BE2C (cell line): Measurements from ENCODE around the gene CCNY.

Source experiments
- DNase-seq: peaks from one replicate; pipeline ENCODE4 v3.0.0-alpha.2; 2020
- H3K27me3 ChIP-seq: fragments of 250-450 bp; sonication (Bioruptor Pico); 2 replicates; pipeline ENCODE4 v1.5.1; 2020; ENCODE audit warnings: mild to moderate bottlenecking
- H3K36me3 ChIP-seq: fragments of 250-450 bp; sonication (Bioruptor Pico); 2 replicates; pipeline ENCODE4 v1.5.1; 2020; ENCODE audit warnings: mild to moderate bottlenecking
- H3K4me1 ChIP-seq: fragments of 250-450 bp; sonication (Bioruptor Pico); 2 replicates; pipeline ENCODE4 v1.5.1; 2020
- H3K4me3 ChIP-seq: 2 replicates; pipeline ENCODE4 v1.5.1; 2011; ENCODE audit warnings: low read depth, low read length
- H3K9me3 ChIP-seq: fragments of 250-450 bp; sonication (Bioruptor Pico); 2 replicates; pipeline ENCODE4 v1.5.1; 2020
- CTCF ChIP-seq: IDR thresholded peaks from 2 replicates; pipeline ENCODE4 v1.5.1; 2012; ENCODE audit warnings: mild to moderate bottlenecking, low read depth, low read length

Gene CCNY

GRCh38 chr10:35390161-35390840 is 54.0 kb downstream of the CCNY start:
- no peak overlapping the region for H3K4me3 ChIP-seq
- no peak for DNase-seq
- peaks cover 2% of the 10 kb centered on the region for H3K9me3 ChIP-seq
- no peaks in the 10 kb centered on the region for H3K36me3 ChIP-seq
- peaks cover 5% of the 10 kb centered on the region for H3K4me1 ChIP-seq
- no peak for TF ChIP-seq CTCF
- H3K27me3 ChIP-seq = no peaks in the 10 kb centered on the region

GRCh38 chr10:35390843-35391152 is 54.5 kb downstream of the CCNY start:
- DNase-seq = no peak
- H3K9me3 ChIP-seq = peaks cover 2% of the 10 kb centered on the region
- no peak overlapping the region for H3K4me3 ChIP-seq
- no peaks in the 10 kb centered on the region for H3K36me3 ChIP-seq
- H3K27me3 ChIP-seq = no peaks in the 10 kb centered on the region
- TF ChIP-seq CTCF = no peak
- H3K4me1 ChIP-seq = peaks cover 5% of the 10 kb centered on the region

GRCh38 chr10:35391153-35391953 is 55.0 kb downstream of the CCNY start:
- peaks cover 2% of the 10 kb centered on the region for H3K9me3 ChIP-seq
- no peak overlapping the region for H3K4me3 ChIP-seq
- H3K4me1 ChIP-seq = peaks cover 5% of the 10 kb centered on the region
- no peaks in the 10 kb centered on the region for H3K36me3 ChIP-seq
- H3K27me3 ChIP-seq = no peaks in the 10 kb centered on the region
- no peak for TF ChIP-seq CTCF
- DNase-seq = no peak

DNA sequence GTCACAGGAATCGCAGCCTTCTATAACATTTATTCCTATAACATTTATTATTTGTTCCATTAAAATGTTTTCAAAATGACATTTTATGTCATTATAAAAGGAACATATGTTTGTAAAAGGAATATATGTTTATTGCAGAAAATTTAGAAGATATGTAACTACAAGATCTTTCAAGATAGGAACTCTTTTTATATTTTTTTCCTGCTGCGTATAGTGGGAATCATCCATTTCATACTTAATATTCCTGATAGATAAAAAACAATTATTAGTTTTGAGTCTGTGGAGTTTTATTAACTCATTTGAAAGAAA is 55.6 kb downstream of the CCNY start:
- H3K4me1 ChIP-seq = peaks cover 3% of the 10 kb centered on the region

GRCh38 chr10:35392482-35393228 is 56.3 kb downstream of the CCNY start:
- no peak for DNase-seq
- TF ChIP-seq CTCF = no peak
- Histone ChIP-seq H3K4me1 (no peaks in the 10 kb centered on the region), H3K36me3 (no peaks in the 10 kb centered on the region), H3K4me3 (no peak overlapping the region), H3K9me3 (peaks cover 2% of the 10 kb centered on the region), H3K27me3 (no peaks in the 10 kb centered on the region)

More for the DNA sequence above, 55.6 kb downstream of the CCNY start:
- no peak for DNase-seq
- H3K27me3 ChIP-seq = no peaks in the 10 kb centered on the region
- H3K4me3 ChIP-seq = no peak overlapping the region
- no peaks in the 10 kb centered on the region for H3K36me3 ChIP-seq
- TF ChIP-seq CTCF = no peak
- H3K9me3 ChIP-seq = peaks cover 2% of the 10 kb centered on the region

DNA sequence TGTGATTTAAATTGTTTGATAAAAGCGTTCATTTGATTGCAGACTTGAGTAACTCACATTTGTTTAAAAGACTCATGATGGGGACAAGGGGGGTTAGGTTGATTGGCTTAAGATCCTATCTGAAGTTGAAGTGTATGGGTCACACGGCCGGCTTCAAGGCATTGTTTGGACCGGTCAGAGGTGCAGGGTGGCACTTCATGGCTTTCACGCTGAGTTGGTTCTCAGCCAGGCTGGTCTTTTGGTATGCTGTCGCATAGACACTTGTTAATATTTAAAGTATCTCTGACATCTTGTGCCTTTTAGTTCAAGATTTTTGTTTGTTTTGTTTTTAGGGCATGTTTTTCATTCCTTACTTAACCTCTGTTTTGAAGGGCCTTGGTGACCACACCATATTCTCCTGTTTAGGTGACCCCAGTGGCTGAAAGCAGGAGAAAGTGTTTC is 58.1 kb downstream of the CCNY start:
- no peak for DNase-seq
- TF ChIP-seq CTCF = no peak

More for the DNA sequence above, 58.1 kb downstream of the CCNY start:
- peaks cover 2% of the 10 kb centered on the region; the same call in 1 of the 2 replicates for H3K9me3 ChIP-seq
- H3K27me3 ChIP-seq = no peaks in the 10 kb centered on the region
- no peaks in the 10 kb centered on the region for H3K36me3 ChIP-seq
- H3K4me3 ChIP-seq = no peak overlapping the region
- H3K4me1 ChIP-seq = no peaks in the 10 kb centered on the region
